Endometrial microvascular endothelial cells (primary cell): ENCODE measurements around the gene GTF2H4. TPM values are rescaled to one million over a fixed set of nuclear protein-coding genes. Genes with fewer than 3 reads are reported as not detected.
"Not testable (repeated sequence)": the region's sequence is repeated elsewhere in the genome, so short reads cannot be mapped to it uniquely, and the experiment has no call there.

Experiments
- in situ Hi-C: cut with HindIII; loops from 2 replicates; pipeline ENCODE4 v1.10.0; 2017; ENCODE audit warnings: low sequenced_read_pairs, low pct_unique_long_range_greater_than_20kb; ENCODE audit errors: inconsistent ontology term
- total RNA-seq: library from RNA; depleted of rRNA; stranded (reverse); fragments of >200 nt; gene quantifications from one replicate; pipeline ENCODE4 v1.2.3, GENCODE V29; 2015; ENCODE audit errors: inconsistent ontology term

Gene GTF2H4
- total RNA-seq = 11.6 TPM

DNA sequence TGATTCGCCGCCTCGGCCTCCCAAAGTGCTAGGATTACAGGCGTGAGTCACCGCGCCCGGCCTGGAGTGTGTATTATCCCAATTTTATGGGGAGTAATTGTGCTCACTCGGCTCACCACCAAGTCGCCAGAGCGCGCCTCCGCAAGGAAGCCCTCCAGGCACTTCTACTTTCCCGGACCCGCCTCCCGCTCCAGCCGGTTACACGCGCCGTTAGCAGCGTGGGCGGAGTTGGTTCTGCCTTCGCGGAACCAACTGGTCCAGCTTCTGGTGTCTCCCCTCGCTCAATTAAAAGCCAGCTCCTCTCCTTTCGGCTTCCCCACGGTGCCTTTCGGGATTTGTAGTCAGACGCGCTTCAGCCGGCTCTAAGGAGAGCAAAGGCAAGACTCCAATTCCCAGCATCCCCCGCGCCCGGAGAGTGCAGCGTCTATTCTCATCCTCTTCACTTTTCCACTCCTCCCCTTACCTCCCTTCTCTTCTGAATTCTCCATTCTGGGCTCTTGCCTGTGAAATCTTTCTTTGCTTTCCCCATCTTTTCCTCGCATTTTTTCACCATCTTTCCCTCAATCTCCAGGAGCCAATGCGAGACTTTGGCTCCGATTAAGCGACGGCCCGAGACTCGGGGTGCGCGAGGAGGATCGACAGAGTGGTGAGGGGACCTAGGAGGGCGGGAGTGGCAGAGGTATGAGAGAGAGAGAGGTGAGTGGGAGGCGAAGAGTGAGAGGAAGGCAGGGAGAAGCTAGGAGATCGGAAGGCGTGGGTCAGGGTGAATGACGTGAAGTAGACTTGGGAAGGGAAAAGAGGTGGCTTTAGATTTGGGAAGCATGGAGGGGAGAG lies at the start of gene GTF2H4:
Gene GTF2H4, plus strand, starts transcription at position 450 of the 834 bp plus-strand sequence.
- in situ Hi-C loops = no loop called here

DNA sequence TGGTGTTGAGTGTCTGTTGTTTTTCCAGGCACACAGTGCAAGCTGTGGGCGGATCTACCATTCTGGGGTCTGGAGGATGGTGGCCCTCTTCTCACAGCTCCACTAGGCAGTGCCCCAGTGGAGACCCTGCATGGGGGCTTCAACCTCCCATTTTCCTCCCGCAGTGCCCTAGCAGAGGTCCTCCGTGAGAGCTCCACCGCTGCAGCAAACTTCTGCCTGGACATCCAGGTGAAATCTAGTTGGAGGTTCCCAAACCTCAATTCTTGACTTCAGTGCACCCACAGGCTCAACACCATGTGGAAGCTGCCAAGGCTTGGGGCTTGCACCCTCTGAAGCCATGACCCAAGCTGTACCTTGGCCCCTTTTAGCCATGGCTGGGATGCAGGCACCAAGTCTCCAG lies 48.3 kb upstream of the GTF2H4 start:
- in situ Hi-C loops = not testable (repeated sequence)

GRCh38 chr6:30861257-30862048 lies 46.6 kb upstream of the GTF2H4 start:
- in situ Hi-C loops = no loop called here

DNA sequence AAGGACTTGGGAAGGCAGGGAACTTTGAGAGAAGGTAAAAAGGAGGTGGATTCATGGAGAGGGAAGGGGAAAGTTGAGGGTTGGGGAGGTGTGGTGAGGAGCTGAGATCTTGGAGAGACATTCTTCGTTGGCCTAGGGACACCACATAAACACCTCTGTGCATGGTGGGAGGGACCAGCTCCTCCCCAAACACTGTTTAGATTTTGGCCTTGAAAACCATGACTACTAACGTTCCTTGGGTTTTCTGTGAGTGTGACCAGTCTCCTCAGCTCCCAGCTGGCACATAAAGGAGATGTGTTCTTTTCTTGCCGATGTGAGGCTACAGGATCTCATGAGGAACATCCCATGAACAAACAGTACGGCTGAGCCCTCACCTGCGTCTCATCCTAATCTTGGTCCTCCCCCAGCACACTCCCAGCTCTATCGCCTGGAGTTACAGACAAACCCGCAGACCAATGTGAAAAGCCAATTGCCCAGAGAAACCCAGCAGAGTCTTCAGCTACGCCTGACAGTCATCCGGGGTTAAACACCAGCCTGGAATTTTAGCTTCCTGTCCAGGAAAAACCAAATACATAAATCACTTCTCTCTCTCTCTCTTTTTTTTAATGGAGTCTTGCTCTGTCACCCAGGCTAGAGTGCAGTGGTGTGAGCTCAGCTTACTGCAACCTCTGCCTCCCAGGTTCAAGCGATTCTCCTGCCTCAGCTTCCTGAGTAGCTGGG lies 45.7 kb upstream of the GTF2H4 start:
- in situ Hi-C loops = no loop called here

DNA sequence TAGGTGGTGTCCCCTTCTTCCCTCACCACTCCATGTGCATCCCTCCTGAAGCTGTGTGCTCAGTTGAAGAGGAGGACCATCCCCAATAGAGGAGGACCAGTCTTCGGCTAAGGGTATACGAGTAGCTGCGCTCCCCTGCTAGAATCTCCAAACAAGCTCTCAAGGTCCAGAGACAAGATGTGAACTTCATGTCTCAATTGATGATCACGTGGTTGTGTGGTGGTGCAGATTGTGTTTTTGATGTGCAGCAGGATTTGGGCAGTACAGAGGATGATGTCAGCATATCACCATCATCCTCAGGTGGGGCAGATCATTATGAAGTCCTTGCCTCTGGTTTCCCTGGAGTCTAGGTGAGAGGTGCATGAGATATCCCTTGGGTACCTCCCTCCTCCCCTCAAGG lies 43.7 kb upstream of the GTF2H4 start:
- in situ Hi-C loops = no loop called here

DNA sequence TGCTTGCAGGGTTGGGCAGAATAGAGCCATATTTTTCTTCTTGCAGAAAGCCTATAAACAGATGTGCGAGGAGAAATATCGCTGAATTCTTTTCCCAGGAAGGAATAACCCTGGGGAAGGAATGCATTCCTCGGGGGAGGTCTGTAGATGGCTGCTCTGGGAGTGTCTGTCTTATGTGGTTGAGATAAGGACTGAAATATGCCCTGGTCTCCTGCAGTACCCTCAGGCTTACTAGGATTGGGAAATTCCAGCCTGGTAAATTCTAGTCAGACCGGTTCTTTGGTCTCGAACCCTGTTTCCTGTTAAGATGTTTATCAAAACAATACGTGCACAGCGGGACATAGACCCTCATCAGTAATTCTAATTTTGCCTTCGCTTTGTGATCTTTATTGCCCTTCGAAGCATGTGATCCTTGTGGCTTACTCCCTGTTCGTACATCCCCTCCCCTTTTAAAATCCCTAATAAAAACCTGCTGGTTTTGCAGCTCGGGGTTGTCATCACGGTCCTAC lies 38.7 kb upstream of the GTF2H4 start:
- in situ Hi-C loops = not testable (repeated sequence)

DNA sequence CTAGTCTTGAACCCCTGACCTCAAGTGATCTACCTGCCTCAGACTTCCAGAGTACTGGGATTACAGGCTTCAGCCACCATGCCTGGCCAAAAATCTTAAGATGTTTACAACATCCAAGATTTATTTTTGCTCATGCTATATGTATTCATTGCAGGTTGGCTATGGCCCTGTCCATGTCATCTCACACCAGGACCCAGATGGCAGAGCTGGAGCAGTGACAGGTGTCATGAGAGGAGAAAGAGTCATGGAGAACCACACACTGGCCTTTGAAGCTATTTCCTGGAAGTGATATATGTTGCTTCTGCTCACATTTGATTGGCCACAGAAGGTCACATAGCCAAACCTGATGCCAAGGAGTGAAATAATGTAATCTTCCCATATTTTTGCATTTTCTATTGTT lies 37.5 kb upstream of the GTF2H4 start:
- in situ Hi-C loops = no loop called here

GRCh38 chr6:30871592-30872183 lies 36.3 kb upstream of the GTF2H4 start:
- in situ Hi-C loops = no loop called here

GRCh38 chr6:30873137-30873640 lies 34.8 kb upstream of the GTF2H4 start:
- in situ Hi-C loops = no loop called here

GRCh38 chr6:30873795-30874194 lies 34.2 kb upstream of the GTF2H4 start:
- in situ Hi-C loops = not testable (repeated sequence)

GRCh38 chr6:30875244-30876038 lies 32.6 kb upstream of the GTF2H4 start:
- in situ Hi-C loops = no loop called here

- in situ Hi-C loops = no loop called here
These were observed 31.8 kb upstream of the GTF2H4 start for GRCh38 chr6:30876039-30876730.

- in situ Hi-C loops = no loop called here
These were observed 30.4 kb upstream of the GTF2H4 start for GRCh38 chr6:30877419-30878262.

DNA sequence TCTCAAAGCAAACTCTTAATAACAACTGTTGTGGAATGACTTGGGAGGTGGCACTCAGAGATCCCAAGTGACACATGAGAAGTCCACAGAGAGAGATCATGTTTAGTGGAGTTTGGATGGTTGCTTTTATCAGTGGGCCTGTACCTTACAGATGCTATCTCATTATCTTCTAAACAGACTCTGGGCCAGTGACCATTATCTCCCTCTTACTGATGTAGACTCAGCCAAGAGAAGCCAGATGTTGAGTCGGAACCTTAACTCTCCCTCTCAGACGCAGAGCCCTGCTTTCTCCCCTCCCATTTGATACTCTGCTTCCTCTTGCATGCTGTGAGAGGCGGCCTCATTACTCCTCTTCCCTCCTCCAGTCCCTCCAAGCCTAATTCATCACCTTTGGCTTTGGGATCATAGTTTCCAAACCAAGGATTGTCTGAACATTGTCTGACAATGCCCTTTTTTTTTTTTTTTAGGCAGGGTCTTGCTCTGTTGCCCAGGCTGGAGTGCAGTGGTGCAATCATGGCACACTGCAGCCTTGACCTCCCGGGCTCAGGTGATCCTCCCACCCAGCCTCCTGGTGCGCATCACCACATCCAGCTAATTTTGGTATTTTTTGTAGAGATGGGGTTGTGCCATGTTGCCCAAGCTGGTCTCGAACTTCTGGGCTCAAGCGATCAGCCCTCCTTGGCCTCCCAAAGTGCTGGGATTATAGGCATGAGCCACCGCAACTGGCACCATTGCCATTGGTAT lies 28.2 kb upstream of the GTF2H4 start:
- in situ Hi-C loops = no loop called here

DNA sequence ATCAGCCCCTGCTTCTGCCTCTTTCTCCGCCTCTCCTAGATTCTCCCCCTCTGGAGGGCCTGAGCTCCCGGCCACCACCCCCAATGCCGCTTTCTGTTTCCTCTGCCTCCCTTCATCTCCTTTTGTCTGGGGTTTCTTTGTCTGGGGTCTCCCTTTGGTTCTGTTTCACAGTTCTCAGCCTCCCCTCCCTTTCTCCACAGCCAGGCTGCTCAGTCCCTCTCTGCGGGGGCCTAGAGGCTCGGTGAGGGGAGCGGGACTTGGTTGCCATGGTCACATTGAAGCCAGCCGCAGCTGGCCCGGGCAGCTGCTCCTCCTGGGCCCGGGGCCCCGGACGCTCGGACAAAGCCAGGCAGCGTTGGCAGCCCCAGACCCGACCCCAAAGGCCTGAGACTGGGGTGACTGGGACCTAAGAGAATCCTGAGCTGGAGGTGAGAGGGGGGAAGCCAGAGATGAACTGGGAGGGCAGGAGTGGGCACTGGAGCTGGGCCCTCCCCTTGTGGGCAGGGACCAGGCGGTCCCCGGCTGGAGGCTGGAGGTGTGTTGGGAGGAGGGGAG lies 27.2 kb upstream of the GTF2H4 start:
- in situ Hi-C loops = no loop called here
